ENCODE results near the gene GPC5. TPM values are rescaled to one million over a fixed set of nuclear protein-coding genes. Genes with fewer than 3 reads are reported as not detected.

GPC5 gene
- total RNA-seq, 3 donors from 2014 or later, result 0.51 to 1.2 TPM; not detected in 1

DNA sequence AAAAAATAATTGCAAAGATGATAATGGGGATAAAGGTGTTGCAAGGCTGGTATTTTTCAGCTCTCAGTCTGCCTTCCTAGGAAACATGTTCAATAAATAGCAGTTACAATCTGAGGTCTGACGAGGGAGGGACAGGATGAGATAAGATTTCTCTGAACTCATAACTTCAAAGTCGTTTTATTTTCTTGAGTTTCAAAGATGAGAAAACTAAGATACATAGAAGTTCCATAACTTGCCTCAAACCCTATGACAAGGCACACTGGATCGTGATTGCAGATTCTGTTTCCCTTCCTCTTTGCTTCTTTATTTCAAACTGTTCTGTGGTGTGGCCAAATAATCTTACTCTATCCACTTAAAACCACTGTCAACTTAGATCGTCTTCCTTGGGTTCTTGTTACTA, 327.2 kb downstream of the GPC5 start:
- H3K4me1 ChIP-seq (ENCODE audit: low read depth), result no peaks in the 10 kb centered on the region
- H3K4me3 ChIP-seq, result no peak overlapping the region
- intact Hi-C loops (cut with DNase I, micrococcal nuclease), result loop anchor here in 1 of 2 donors (10.0 kb wide), 1 partner anchor 351 kb away; no protein-coding TSS in a partner anchor
- DNase-seq (no peak), ATAC-seq (no peak)
- TF ChIP-seq, protein P1, sequence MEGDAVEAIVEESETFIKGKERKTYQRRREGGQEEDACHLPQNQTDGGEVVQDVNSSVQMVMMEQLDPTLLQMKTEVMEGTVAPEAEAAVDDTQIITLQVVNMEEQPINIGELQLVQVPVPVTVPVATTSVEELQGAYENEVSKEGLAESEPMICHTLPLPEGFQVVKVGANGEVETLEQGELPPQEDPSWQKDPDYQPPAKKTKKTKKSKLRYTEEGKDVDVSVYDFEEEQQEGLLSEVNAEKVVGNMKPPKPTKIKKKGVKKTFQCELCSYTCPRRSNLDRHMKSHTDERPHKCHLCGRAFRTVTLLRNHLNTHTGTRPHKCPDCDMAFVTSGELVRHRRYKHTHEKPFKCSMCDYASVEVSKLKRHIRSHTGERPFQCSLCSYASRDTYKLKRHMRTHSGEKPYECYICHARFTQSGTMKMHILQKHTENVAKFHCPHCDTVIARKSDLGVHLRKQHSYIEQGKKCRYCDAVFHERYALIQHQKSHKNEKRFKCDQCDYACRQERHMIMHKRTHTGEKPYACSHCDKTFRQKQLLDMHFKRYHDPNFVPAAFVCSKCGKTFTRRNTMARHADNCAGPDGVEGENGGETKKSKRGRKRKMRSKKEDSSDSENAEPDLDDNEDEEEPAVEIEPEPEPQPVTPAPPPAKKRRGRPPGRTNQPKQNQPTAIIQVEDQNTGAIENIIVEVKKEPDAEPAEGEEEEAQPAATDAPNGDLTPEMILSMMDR (IDR thresholded peaks at IDR 0.05), result no peak
- no peaks in the 10 kb centered on the region for H3K36me3 ChIP-seq (ENCODE audit: low read depth)
- H3K9me3 ChIP-seq, result no peaks in the 10 kb centered on the region

DNA sequence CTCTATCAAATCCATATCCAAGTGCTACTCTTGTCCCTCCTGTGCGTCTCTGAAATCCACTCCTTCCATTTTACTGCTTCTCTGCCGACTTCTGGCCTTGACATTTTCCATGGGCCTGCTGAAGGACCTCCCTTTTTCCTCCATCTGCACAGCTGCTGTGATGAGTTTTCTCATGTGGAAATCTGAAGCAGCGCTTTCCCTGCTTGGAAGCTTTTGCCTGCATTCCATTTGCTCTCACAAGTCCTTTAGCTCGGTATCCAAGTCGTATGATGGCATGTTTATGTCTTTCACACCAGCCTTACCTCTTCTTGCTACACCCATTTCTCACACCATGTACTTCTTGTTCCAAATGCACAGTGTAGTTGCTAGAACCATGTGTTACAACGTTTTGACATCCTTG, 328.2 kb downstream of the GPC5 start:
- ATAC-seq (no peak), DNase-seq (no peak)
- Histone ChIP-seq H3K9me3 (no peaks in the 10 kb centered on the region), H3K36me3 (ENCODE audit: low read depth) (no peaks in the 10 kb centered on the region), H3K4me3 (no peak overlapping the region), H3K4me1 (ENCODE audit: low read depth) (no peaks in the 10 kb centered on the region)
- intact Hi-C loops (cut with DNase I, micrococcal nuclease), result loop anchor here in 1 of 2 donors (10.0 kb wide), 1 partner anchor 352 kb away; no protein-coding TSS in a partner anchor
- TF ChIP-seq, protein P1 (IDR thresholded peaks at IDR 0.05), result no peak

DNA sequence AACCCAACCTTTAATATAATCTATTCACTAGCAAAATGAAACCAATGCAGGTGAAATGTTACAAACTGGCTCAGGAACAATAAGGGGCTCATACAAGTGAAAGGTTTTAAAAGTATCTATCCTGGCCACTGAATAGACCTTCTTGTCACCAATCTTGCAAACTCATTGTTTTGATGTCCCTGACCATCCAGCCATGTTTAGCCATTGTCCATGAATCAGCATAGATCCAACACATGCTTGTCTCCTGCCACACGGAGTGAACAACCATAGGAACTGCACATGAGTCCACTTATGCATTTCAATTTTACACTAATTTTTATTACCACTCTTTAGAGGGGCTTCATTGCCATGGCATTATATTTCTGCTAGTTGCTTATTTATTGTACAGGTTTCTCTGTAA, 331.4 kb downstream of the GPC5 start:
- Histone ChIP-seq H3K4me3 (no peak overlapping the region), H3K4me1 (ENCODE audit: low read depth) (no peaks in the 10 kb centered on the region), H3K9me3 (no peaks in the 10 kb centered on the region), H3K36me3 (ENCODE audit: low read depth) (no peaks in the 10 kb centered on the region)
- ATAC-seq, result no peak
- DNase-seq, result no peak
- intact Hi-C loops (cut with DNase I, micrococcal nuclease), result loop anchor here in 1 of 2 donors (10.0 kb wide), 1 partner anchor 355 kb away; no protein-coding TSS in a partner anchor
- TF ChIP-seq, protein P1 (IDR thresholded peaks at IDR 0.05), result no peak

DNA sequence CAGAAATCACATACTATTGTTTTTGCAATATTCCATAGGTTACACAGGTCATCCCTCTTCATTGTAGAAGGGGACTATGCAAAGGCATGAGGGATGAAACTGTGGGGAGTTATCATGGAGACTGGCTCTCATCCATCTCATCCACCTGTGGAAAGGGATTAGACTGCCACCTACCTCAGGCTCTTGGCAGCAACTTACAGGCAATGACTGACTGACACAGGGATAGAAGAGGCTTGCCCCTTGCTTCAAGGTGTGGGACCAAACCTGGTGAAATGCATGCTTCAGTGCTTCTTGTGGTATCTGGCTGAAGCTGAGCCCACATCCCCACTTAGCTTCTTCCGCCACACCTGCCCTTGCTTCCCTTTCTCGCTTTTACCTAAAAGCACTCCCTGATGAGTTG, 341.3 kb downstream of the GPC5 start:
- DNase-seq, result no peak
- Histone ChIP-seq H3K4me3 (no peak overlapping the region), H3K36me3 (ENCODE audit: low read depth) (no peaks in the 10 kb centered on the region), H3K9me3 (no peaks in the 10 kb centered on the region), H3K4me1 (ENCODE audit: low read depth) (no peaks in the 10 kb centered on the region)
- peak; percentile 22 for ATAC-seq
- TF ChIP-seq, protein P1 (IDR thresholded peaks at IDR 0.05), result no peak
- intact Hi-C loops (cut with DNase I, micrococcal nuclease), result no loop called here

DNA sequence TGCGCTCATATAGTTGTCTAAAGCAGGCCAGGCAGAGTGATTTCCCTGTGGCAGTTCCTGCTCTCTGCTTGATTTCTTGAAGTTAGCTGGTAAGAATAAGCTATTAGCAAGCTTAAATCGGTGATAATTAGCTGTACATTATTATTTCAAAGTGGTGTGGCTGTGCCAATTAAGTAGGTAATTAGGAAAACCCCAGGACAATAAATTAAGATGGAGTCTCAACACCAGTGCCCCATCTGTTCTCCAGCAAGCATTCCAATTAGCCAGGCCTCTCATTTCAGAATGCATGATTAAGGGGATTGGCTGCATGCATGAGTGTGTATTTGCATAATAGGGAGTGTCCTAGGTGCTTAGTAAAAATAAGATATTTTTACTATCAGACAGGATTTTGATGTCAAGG, 342.3 kb downstream of the GPC5 start:
- ATAC-seq (no peak), DNase-seq (no peak)
- Histone ChIP-seq H3K9me3 (no peaks in the 10 kb centered on the region), H3K36me3 (ENCODE audit: low read depth) (no peaks in the 10 kb centered on the region), H3K4me1 (ENCODE audit: low read depth) (no peaks in the 10 kb centered on the region), H3K4me3 (no peak overlapping the region)
- TF ChIP-seq, protein P1 (IDR thresholded peaks at IDR 0.05), result no peak
- intact Hi-C loops (cut with DNase I, micrococcal nuclease), result no loop called here

DNA sequence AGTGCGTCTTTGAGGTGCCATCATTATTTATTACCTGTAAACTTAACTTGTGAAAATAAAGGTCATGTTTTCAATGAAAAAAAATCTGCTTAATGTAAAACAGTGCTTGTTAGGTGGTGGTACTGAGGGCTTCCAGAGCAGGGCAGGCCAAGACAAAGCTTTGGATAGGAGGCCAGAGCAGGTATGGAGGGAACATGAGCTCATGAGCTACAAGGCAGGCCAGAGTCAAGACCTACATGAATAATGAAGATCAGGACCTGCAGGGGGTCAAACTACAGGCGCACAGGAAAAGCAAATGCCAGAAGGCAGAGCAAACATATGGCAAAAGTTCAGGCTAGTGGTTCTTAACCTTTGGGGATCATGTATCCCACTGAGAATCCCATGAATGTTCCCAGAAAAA, 343.5 kb downstream of the GPC5 start:
- DNase-seq (no peak), ATAC-seq (no peak)
- Histone ChIP-seq H3K4me1 (ENCODE audit: low read depth) (no peaks in the 10 kb centered on the region), H3K4me3 (no peak overlapping the region), H3K36me3 (ENCODE audit: low read depth) (no peaks in the 10 kb centered on the region), H3K9me3 (no peaks in the 10 kb centered on the region)
- intact Hi-C loops (cut with DNase I, micrococcal nuclease), result no loop called here
- TF ChIP-seq, protein P1 (IDR thresholded peaks at IDR 0.05), result no peak

All from mucosa of descending colon (tissue), 3 donors.